Measurements from ENCODE around the gene HSD17B2. TPM values are rescaled to one million over a fixed set of nuclear protein-coding genes. Genes with fewer than 3 reads are reported as not detected.

HSD17B2 gene
- total RNA-seq, 4 donors from 2014 or later = 2.7 to 10.6 (median 4.0) TPM

DNA sequence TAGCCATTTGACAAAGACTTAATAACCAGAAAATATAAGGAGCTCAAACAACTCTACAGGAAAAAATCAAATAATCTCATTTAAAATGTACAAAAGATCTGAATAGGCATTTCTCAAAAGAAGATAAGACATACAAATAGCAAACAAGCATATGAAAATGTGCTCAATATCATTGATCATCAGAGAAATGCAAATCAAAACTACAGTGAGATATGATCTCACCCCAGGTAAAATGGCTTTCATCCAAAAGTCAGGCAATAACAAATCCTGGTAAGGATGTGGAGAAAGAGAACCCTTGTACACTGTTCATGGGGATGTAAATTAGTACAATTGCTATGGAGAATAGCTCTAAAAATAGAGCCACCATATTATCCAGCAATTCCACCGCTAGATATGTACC is 43.1 kb downstream of the HSD17B2 start:
- H3K4me3 ChIP-seq = no peak overlapping the region
- TF ChIP-seq POLR2AphosphoS5 (IDR thresholded peaks at IDR 0.05) (no peak), POLR2A (IDR thresholded peaks at IDR 0.05) (no peak)
- TF ChIP-seq, protein P1, sequence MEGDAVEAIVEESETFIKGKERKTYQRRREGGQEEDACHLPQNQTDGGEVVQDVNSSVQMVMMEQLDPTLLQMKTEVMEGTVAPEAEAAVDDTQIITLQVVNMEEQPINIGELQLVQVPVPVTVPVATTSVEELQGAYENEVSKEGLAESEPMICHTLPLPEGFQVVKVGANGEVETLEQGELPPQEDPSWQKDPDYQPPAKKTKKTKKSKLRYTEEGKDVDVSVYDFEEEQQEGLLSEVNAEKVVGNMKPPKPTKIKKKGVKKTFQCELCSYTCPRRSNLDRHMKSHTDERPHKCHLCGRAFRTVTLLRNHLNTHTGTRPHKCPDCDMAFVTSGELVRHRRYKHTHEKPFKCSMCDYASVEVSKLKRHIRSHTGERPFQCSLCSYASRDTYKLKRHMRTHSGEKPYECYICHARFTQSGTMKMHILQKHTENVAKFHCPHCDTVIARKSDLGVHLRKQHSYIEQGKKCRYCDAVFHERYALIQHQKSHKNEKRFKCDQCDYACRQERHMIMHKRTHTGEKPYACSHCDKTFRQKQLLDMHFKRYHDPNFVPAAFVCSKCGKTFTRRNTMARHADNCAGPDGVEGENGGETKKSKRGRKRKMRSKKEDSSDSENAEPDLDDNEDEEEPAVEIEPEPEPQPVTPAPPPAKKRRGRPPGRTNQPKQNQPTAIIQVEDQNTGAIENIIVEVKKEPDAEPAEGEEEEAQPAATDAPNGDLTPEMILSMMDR (IDR thresholded peaks at IDR 0.05) = no peak
- peaks cover 2% of the 10 kb centered on the region for H3K4me1 ChIP-seq
- WGBS = 40% methylated on average over 1 of the region's 1 CpG
- H3K9me3 ChIP-seq = no peaks in the 10 kb centered on the region
- no peaks in the 10 kb centered on the region for H3K36me3 ChIP-seq
- H3K27ac ChIP-seq = no peak overlapping the region
- no peaks in the 10 kb centered on the region for H3K27me3 ChIP-seq
- DNase-seq (ENCODE audit: low spot score in 2 of 2) = no peak

DNA sequence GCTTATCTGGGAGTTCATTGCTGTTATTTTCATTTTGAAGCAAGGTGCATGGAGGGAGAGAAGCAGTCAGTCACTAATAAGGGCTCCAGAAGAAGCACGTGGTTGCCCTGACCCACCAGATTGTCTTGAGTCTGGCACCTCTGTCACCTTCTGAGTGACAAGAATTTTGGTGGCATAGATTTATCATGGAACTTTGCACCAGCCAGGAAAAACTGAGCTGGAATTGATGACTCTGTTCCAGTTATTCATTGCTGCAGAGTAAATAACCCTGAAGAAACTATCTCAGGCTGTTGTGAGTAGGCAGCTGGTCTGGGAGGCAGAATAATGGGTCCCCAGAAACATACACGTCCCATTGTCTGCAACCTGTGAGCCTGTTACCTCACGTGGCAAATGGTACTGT is 44.8 kb downstream of the HSD17B2 start:
- TF ChIP-seq EP300 (IDR thresholded peaks at IDR 0.05) (no peak), POLR2AphosphoS5 (IDR thresholded peaks at IDR 0.05) (no peak), POLR2A (IDR thresholded peaks at IDR 0.05) (no peak)
- TF ChIP-seq, protein P1 (IDR thresholded peaks at IDR 0.05) = no peak
- no peaks in the 10 kb centered on the region for H3K9me3 ChIP-seq
- DNase-seq (ENCODE audit: low spot score in 2 of 2) = no peak
- H3K4me3 ChIP-seq = no peak overlapping the region
- no peaks in the 10 kb centered on the region for H3K27me3 ChIP-seq
- H3K27ac ChIP-seq = no peak overlapping the region
- H3K36me3 ChIP-seq = no peaks in the 10 kb centered on the region
- peaks cover 2% of the 10 kb centered on the region for H3K4me1 ChIP-seq
- 71% methylated on average over 3 of the region's 3 CpGs for WGBS

DNA sequence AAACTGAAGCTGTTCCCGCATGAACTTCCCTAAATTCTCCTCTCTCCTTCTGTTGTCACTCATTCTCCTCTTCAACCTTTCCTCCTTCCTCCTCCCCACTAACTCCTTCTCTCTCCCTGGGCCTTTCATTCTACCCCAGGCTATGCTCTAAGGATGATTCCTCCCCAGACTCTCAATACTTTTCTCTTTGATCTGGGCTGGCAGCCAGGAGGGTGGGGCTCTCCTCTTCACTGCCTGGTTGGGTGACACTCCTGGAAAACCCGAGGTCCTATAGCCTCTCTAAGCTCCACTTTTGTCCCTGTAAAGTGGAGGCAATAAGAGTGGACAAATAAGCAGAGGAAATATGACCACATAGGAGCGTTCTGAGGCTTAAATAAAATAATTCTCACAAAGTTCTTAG is 46.2 kb downstream of the HSD17B2 start:
- Histone ChIP-seq H3K27ac (no peak overlapping the region), H3K9me3 (no peaks in the 10 kb centered on the region), H3K4me3 (no peak overlapping the region), H3K27me3 (no peaks in the 10 kb centered on the region), H3K4me1 (peaks cover 2% of the 10 kb centered on the region), H3K36me3 (no peaks in the 10 kb centered on the region)
- 71% methylated on average over 3 of the region's 3 CpGs for WGBS
- TF ChIP-seq POLR2AphosphoS5 (IDR thresholded peaks at IDR 0.05) = no peak
- TF ChIP-seq, protein P1 (IDR thresholded peaks at IDR 0.05) = no peak
- TF ChIP-seq EP300 (IDR thresholded peaks at IDR 0.05) = no peak
- TF ChIP-seq POLR2A (IDR thresholded peaks at IDR 0.05) = no peak
- DNase-seq (ENCODE audit: low spot score in 2 of 2) = no peak

DNA sequence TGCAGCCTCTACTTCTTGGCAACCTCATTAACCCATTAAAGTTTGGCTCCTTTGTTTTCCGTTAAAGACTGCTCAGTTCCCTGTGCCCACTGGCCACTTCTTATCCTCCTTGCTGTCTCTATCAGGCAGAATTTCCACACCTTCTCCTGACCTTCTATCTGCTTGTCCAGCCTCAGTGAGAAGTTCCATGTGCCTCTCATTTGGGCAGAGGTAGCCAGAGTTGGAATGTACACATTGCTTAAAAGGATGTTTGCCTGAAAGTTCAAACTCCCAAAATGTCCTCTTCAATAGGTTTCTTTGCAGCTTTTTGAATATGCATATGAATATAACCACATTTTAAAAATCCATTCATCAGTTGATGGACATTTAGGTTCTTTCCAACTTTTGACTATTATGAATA is 47.0 kb downstream of the HSD17B2 start:
- H3K36me3 ChIP-seq = no peaks in the 10 kb centered on the region
- DNase-seq (ENCODE audit: low spot score in 2 of 2) = no peak
- no peak overlapping the region for H3K27ac ChIP-seq
- TF ChIP-seq, protein P1 (IDR thresholded peaks at IDR 0.05) = no peak
- TF ChIP-seq POLR2AphosphoS5 (IDR thresholded peaks at IDR 0.05) (no peak), POLR2A (IDR thresholded peaks at IDR 0.05) (no peak), EP300 (IDR thresholded peaks at IDR 0.05) (no peak)
- no peaks in the 10 kb centered on the region for H3K27me3 ChIP-seq
- H3K9me3 ChIP-seq = no peaks in the 10 kb centered on the region
- H3K4me3 ChIP-seq = no peak overlapping the region
- 90% methylated on average over 1 of the region's 1 CpG for WGBS
- H3K4me1 ChIP-seq = peaks cover 2% of the 10 kb centered on the region

DNA sequence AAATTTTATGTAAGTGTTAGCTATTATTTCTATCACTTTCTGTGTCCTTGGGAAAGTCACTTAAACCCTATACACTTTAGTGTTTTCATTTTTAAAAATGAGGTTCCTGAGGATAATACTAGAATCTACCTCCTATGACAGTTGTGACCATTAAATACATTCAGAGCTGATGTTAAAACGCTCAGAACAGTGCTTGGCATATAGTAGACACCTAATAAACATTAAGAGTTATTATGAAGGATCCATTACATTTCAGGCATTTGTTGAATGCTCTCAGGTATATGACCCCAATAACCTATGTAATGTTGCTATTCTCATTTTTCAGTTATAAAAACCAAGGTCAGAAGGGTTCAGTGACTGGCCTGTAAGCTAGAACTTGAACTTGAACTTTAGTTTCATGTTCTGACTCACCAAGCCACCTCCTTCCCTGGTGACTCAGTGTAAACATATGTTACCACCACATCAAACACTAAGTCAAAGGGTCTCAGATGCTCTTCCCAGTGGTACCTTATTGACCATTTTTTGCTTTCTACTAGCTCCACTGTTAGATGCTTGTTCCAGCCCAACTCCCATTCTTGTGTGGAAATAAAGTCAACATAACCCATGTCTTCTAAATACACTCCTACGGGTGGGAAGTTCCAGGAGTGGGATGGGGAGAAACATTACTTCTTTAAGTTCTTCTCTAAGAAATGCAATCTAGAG is 47.6 kb downstream of the HSD17B2 start:
- H3K4me1 ChIP-seq = peaks cover 2% of the 10 kb centered on the region
- H3K27ac ChIP-seq = no peak overlapping the region
- H3K4me3 ChIP-seq = no peak overlapping the region
- 95% methylated on average over 2 of the region's 2 CpGs for WGBS
- TF ChIP-seq POLR2AphosphoS5 (IDR thresholded peaks at IDR 0.05) (no peak), POLR2A (IDR thresholded peaks at IDR 0.05) (no peak), EP300 (IDR thresholded peaks at IDR 0.05) (no peak)
- TF ChIP-seq, protein P1 (IDR thresholded peaks at IDR 0.05) = no peak
- DNase-seq (ENCODE audit: low spot score in 2 of 2) = no peak
- H3K27me3 ChIP-seq = no peaks in the 10 kb centered on the region
- H3K36me3 ChIP-seq = no peaks in the 10 kb centered on the region
- H3K9me3 ChIP-seq = no peaks in the 10 kb centered on the region

All from suprapubic skin (tissue), 4 donors.